ENCODE measurements around the gene COBL.

Gene COBL

DNA sequence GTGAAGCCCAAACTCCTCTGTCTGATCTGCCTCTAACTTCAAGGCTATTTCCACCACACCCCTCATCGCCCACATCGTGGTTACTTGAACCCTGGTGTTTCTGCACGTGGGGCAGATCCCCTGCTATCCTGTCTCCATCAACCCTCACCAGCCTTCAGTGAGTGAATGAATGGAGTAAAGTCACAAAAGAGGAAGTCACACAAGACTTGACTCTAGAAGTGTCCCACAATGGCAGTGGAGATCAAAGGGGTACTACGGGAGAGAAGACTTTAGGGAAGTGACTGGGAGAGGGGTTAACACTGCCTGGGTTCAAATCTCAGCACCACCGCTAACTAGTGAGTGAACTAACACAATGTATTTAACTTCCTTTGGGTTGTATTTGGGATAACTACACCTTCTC, 85.9 kb downstream of the COBL start:
- TF ChIP-seq, protein P1, sequence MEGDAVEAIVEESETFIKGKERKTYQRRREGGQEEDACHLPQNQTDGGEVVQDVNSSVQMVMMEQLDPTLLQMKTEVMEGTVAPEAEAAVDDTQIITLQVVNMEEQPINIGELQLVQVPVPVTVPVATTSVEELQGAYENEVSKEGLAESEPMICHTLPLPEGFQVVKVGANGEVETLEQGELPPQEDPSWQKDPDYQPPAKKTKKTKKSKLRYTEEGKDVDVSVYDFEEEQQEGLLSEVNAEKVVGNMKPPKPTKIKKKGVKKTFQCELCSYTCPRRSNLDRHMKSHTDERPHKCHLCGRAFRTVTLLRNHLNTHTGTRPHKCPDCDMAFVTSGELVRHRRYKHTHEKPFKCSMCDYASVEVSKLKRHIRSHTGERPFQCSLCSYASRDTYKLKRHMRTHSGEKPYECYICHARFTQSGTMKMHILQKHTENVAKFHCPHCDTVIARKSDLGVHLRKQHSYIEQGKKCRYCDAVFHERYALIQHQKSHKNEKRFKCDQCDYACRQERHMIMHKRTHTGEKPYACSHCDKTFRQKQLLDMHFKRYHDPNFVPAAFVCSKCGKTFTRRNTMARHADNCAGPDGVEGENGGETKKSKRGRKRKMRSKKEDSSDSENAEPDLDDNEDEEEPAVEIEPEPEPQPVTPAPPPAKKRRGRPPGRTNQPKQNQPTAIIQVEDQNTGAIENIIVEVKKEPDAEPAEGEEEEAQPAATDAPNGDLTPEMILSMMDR (IDR thresholded peaks at IDR 0.05): no peak

GRCh38 chr7:51230324-51230625, 86.3 kb downstream of the COBL start:
- TF ChIP-seq, protein P1 (IDR thresholded peaks at IDR 0.05): no peak

DNA sequence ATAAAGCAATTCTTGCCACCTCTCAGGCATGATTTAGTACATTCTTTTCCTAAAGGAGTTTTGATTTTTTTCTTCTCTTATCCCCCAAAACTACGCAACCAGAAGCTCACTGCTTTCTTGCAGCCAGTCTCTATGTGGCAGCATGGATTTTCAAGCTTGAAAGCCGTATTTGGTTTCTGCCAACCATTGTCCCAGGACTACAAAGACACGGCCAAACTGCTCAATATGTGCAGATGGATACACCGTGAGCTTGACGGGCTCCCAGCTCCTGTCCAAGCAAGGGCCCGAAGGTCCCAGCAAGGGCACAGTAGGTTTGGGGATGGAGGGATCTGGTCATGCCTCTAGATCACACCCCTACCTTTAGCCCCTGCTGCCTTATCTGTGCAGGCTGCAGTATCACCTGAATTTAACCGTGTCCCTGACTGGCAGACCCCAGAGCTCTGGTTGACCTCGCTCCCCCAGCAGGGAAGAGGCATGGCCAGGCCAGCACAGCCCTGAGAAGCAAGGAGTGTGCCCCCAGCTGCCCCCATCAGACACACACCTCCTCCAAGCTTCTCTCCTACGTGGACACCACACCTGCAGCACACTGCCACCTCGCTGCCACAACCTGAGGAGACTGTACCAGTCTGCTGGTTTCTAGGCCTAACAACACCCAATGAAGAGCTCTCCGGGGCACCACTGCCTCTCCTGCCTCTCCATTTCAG, 86.8 kb downstream of the COBL start:
- TF ChIP-seq, protein P1 (IDR thresholded peaks at IDR 0.05): no peak

GRCh38 chr7:51229106-51229537, 87.5 kb downstream of the COBL start:
- TF ChIP-seq, protein P1 (IDR thresholded peaks at IDR 0.05): no peak

- TF ChIP-seq, protein P1 (IDR thresholded peaks at IDR 0.05): no peak
These were observed 88.1 kb downstream of the COBL start for GRCh38 chr7:51228386-51228958.

- TF ChIP-seq, protein P1 (IDR thresholded peaks at IDR 0.05): no peak
These were observed 88.7 kb downstream of the COBL start for GRCh38 chr7:51227861-51228260.

- TF ChIP-seq, protein P1 (IDR thresholded peaks at IDR 0.05): no peak
These were observed 89.6 kb downstream of the COBL start for GRCh38 chr7:51226916-51227535.

Measured in LNCAP (cell line).